Mesenteric fat pad (tissue), 1 donor: ENCODE data around the gene FBXO47. TPM values are rescaled to one million over a fixed set of nuclear protein-coding genes. Genes with fewer than 3 reads are reported as not detected.

Experiments used
- DNase-seq: peaks from one replicate; pipeline ENCODE4 v3.0.0-alpha.2; 2020; ENCODE audit warnings: low spot score
- total RNA-seq: library from RNA; stranded (reverse); fragmentation: NEBNext Ultra II Directional; extraction: Animal tissue kit (Norgen Biotek cat#: 25700); gene quantifications from one replicate; pipeline ENCODE4 v1.2.1, GENCODE V29; 2021
- donor health status: DM: yes; HTN: yes; CAD: no.

FBXO47 gene
- total RNA-seq, 1 donor from 2014 or later, result not detected

DNA sequence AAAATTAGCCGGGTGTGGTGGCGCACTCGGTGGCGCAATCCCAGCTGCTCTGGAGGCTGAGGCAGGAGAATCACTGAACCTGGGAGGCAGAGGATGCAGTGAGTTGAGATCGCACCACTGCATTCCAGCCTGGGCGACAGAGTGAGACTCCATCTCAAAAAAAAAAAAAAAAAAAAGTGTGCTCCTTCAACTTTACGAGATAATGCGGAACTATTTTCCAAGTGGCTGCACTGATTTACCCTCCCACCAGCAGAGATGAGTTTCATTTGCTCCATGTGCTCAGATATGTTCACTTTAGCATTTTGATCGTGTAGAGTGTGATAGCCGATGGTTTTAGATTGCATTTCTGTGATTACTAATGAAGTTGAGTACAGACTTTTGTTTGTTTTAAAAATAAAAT is 61.8 kb downstream of the FBXO47 start:
- DNase-seq, result no peak

DNA sequence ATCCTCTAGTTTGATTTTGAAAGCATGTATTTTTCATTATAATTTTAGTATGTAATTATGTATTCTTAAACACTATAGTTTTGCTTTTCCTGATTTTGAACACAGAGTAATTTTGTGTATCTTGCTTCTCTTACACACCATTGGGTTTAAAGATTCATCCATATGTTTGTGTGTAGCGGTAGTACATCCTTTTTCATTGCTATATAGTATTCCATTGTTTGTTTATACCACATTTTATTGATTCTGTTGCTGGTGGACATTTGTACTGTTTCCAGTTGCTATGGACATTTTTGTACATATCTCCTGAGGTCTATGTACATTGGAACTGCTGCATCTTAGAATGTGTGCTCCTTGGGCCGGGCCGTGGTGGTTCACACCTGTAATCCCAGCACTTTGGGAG is 62.3 kb downstream of the FBXO47 start:
- DNase-seq, result no peak

DNA sequence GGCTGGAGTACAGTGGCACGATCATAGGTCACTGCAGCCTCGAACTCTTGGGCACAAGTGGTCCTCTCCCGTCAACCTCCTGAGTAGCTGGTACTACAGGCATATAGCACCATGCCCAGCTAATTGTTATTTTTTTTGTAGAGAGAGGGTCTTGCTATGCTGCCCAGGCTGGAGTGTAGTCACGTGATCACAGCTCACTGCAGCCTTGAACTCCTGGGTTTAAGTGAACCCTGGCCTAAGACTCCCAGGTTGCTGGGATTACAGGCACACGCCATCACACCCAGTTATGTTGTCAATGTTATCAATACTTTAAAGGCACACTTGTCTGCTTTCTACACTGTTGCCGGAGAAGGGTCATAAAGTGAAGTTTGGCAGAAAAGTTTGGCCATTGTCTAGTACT is 63.8 kb downstream of the FBXO47 start:
- no peak for DNase-seq

DNA sequence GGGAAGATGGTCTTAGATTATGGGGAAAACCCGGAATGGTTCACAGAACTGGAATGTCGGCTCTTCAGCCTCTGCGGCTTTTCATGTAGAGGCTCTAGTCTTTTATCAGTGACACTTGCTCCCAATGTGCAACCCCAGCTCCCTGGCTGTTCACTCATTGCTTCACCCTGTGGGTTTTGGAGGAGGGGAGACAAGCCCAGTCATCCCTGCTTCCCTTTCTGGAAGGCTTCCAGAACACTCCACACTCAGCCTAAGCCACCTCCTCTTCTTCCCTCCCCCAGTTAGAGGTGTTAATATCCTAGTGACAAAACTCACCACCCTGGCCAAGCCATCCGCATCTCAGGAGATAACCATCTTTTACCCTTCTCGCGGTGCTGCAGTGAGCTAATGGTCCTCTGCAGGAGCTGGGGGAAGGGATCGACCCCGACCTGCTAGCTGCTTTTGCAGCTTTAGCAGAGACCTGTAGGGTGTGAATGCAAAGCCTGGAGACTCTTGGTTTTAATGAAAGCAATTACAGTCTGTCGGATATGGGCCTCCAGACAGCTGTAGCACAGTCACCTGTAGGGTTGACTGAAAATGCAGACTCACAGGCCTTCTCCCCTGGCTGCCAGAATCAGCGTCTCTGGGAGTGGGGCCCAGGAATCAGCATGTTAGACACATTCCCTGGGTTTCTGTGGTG is 66.1 kb downstream of the FBXO47 start:
- DNase-seq, result no peak

DNA sequence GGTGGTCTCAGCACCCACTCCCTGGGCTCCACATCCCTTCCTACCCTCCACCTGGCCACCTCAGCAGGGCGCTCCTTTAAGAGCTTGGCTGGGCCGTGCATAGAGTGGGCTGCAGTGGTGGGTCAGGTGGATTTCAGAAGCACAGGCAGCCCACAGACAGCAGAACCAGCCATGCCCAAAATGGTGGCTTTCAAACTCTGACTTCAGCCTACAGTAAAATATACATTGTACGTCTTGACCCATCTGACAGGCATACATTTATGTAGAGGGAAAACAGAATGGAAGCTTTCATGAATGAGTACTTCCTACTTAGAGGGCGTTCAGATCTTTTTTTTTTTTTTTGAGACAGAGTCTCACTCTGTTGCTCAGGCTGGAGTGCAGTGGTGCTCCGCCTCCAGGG is 67.8 kb downstream of the FBXO47 start:
- no peak for DNase-seq

DNA sequence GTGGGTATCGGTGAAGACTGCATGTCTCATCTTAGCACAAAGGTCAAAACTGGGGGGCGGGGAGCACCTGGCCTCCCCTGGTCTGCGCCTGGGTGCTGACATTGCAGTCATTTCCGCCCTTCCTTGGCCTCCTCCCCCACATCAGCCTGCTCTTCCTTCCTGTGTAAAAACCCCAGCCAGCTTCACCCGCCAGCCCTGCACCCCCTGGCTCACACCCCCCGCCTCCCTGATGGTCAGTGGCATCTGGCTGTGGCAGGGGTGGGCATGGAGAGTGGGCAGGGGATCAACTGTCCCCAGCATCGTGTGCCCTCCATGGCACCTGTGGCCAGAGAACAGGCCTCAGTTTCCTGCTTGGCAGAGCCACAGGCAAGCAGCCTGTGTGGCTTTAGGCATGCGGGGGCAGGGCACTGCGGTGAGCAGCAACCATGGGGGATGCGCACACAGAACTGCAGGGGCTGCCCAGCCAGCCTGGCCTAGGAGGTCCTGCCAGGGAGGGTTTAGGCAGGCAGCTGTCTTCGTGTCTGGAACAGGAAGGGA is 68.3 kb downstream of the FBXO47 start:
- no peak for DNase-seq

DNA sequence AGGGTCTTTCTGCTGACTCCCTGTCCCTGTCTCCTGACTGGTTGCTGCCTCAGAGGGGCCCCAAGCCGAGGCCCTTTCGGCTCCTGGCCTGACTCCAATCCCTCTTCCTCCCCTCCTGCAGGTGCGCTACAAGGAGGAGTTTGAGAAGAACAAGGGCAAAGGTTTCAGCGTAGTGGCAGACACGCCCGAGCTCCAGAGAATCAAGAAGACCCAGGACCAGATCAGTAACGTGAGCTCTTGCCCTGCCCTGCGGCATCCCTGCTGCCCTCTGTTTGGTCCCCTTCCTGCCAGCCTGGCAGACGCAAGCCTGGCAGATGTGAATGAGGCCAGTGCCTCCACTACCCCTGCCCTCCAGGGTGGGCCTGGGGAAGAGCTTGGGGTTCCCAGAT is 68.9 kb downstream of the FBXO47 start:
- DNase-seq, result no peak

DNA sequence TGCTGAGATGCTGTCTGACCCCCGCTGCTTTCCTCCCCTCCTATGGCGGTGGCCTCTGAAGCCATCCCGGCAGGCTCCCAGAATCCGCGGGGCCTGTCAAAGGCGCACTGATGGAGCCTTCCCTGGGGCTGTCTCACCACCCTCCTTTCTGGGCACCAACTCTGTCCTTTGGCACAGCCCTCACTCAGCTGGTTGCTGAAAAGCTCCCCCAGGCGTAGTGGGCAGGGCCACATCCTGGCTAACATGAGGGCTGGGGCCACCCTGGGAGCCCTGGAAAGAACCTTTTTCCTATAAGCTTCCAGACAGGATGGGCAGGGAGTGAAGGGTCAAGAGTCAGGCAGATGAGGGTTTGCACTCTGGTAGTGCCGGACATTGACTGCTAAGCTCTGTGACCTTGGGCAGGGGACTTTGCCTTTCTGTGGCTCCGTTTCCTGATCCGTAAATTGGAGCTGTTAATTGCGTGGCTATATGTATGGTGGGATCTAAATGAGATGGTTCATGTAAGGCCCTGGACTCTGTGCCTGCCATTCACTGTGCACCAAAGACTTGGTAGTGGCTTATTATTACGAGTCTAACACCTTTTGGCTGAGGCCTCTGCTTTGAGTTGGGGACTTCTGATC is 69.4 kb downstream of the FBXO47 start:
- DNase-seq, result no peak

DNA sequence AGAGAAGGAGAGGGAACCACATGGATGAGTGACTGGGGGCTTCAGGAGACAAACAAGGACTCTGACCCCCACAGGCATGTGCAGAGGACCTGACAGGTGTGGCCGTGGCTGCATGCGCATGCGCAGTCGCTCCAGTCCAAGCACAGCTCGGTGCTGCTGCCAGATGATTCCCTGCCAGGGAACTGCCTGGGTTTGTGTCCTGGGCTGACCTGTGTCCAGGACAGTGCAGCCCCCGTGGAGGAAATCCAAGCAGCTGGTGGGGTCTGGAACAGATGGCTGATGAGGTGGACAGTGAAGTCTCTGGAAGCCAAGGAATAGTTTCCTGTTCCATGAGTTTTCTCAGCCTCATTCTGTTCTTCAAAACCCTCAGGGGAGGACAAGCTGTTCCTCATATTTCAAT is 70.0 kb downstream of the FBXO47 start:
- no peak for DNase-seq

DNA sequence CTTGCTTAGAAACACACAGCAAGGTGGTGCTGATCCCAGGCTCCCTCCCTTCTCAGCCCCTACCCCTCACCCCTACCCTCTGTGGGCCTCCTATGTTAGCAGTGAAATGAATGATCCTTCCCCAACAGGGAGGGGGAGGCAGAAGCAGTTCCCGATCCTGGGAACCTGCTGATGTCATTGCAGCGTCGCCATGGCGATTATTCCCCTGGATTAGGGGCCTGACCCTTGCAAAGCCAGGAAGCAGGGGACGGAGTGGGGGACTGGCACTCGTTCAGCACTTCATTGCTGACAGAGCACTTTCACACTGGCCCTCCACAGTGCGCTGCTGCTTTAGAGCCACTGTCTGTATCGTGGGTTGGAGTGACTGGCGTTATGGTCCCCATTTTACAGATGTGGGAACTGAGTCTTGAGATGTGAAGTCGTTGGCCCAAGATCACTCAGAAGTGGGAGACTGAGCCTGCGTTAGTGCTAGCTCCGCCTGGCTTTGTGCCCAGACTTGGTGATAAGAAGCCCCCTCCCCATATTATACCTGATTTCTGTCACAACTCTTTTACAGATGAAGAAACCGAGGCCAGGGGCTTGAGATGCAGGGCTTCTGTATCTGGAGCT is 70.8 kb downstream of the FBXO47 start:
- no peak for DNase-seq

DNA sequence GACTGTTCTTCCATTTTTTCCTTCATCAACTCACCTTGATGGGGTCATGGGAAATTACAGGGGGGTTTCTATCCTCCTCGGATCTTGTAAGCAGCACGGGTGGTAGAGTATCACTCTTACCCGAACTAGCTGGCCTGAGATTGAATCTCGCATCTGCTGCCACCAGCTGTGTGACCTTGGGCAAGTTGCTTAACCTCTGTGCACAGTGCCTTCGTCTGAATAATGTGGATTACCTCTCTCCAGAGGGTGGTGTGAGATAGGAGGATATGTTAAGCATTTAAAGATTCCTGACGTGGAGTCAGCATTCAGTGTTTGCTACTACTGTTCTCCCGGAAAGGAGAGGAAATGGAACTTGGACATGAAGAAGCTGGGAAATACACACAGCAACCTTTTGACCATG is 72.9 kb downstream of the FBXO47 start:
- DNase-seq, result no peak

DNA sequence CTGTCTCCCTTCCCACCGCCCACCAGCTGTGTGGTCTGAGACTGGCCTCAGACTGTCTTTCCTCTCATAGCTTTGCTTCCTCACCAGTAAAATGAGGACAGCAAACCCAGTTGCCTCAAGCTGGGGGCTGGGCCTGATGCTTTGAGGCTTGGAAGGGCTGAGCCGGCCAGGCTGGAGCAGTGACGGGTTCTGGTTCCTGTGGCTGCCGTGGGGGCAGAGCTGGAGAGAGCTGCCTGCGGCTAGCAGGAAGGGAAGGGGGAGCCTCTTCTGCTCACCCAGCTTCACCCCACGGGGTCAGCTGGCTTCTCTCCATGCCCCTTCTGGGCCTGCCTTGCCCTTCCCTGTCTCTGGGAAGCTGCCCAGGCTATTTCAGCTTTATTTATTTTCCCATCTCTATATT is 73.6 kb downstream of the FBXO47 start:
- no peak for DNase-seq

DNA sequence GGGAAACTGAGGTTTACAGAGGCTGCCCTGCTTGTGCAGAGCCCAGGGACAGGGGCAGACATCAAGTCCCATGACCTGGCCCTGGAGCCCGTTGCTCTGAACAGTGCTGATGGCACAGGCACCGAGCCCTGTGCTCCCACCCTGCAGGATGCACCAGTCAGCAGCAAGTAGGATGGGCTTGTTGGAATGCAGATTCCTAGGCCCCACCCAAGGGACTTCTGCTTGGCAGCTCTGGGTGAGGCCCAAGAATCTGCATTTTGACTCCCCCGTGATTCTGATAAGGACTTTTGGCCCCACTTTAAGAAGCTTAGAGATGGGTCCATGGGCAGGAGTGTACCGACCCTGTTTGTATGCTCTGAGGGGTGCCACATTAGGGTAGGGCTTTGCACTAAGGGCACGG is 74.1 kb downstream of the FBXO47 start:
- DNase-seq, result no peak

DNA sequence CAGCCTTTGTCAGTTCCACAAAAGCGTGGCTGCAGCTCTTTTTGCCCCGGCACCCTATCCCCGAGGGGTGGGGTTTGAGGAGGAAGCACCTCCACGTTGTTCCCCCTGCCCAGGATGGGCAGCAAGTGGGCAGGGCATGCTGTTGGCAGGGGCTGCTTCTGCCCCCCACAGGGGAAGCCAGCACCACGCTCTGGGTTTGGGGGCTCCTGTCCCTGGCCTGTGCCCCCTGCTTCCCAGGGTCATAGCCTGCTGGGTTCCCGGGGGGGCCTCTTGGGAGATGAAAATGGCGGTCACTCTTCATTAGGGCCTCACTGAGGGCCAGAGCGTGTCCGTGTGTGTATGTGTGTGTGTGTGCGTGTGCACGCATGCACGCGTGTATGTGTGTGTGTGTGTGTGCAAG is 74.6 kb downstream of the FBXO47 start:
- no peak for DNase-seq

DNA sequence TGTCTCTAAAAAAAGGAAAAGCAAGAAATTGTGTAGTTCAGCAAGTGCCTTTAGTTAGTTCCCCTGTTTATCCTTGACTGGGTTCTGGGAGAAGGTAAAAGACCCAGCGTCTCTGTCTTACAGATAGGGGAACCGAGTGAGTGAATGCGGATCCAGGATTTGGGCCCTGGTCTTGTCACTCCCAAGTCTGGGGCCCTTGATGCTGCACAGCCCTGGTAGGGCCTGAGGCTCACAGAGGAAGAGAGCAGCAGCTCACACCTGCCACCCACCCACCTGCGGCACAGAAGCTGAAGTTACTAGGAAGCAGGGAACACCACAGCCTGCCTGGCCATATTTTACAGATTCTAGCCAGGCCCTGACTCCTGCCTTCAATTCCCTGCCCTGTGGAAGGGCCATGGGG is 75.1 kb downstream of the FBXO47 start:
- DNase-seq, result no peak

DNA sequence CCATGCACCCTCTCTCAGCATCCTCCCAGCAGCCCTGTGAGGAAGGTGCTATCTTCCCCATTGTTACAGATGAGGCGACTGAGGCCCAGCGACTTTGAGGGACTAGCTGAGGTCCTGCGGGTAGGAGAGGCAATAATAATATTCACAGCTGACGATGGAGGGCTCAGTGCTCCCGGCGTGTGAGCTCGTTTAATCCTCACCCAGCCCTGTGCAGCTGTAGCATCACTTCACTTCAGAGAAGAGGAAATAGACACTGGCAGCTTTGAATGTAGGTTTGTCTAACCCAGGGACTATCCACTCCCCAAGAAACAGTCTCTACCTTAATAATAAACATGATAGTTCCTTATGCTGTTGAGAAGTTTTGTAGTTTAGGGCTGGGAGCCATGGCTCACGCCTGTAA is 75.8 kb downstream of the FBXO47 start:
- DNase-seq, result no peak

DNA sequence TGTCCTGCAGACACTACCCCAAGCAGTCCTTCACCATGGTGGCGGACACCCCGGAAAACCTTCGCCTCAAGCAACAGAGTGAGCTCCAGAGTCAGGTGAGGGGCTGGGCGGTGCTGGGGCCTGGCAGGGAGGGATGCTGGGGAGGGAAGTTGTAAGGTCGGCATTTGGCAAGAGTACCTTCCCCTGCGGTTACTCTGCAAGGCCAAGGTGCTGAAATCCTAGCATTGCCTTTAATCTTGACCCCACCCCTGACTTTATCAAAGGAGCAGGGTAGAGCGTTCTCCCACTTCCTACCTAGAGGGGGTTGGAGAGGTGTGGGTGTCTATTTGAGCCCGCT is 76.8 kb downstream of the FBXO47 start:
- no peak for DNase-seq

DNA sequence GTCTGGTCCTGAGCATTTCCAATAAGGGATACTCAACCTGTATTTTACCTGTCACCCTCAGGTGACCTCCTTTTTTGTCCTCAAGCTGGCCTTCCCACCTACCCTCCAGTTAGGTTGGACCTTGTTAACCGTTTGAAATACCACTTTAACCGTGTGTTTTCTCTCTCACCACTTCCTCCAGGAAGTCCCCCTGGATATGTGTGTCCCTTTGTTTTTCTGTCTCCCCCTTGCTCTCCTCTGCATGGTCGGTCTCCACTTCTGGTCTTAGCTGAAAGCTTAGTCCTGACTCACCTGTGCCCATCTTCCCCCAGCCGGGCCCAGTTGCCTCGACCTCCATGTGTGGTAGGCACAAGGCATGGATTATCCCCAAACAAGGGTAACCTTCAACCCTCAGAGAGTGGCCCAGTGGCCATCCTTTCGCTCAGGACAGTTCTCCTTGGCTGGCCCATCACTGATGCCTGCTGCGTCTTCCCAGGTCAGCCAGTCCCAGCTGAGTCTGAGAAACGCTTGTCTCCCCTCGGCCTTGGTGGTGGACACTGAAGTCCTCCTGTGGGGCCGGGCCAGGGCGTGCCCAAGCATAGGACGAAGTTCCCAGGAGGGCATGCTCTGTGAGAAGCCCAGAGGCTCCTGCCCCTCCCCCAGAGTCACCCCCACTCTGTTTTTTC is 77.3 kb downstream of the FBXO47 start:
- no peak for DNase-seq

DNA sequence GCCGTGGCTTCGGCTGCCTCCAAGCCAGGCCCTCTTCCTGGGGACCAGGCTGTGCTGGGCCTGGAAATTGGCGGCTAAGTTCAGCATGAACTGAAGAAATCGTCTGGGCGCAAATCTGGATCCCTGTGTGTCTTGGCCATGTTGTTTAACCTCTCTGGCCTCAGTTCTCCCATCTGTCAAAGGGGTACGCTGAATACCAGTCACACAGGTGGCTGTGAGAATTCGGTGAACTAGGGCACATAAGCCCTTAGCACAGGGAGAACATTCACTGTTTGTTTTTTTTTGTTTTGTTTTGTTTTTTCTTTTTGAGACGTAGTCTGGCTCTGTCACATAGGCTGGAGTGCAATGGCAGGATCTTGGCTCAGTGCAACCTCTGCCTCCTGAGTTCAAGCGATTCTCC is 78.4 kb downstream of the FBXO47 start:
- DNase-seq, result no peak

DNA sequence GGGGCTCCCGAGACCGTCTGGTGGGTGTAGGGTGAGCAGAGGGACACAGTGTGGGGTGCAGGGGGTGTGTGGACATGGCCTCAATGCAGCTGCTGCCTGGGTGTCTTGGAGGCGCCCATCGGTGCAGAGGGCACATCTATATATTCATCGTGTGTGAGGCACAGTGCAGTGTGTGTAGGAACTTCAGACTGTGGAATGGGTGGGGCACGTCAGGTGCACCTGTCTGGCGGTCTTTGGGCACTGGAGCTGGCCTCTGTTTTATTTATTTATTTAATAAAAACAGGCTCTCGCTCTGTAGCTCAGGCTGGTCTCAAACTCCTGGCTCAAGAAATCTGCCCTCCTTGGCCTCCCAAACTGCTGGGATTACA is 80.6 kb downstream of the FBXO47 start:
- no peak for DNase-seq
